Uterus (tissue), 4 donors: ENCODE measurements around the gene YBX3. TPM values are rescaled to one million over a fixed set of nuclear protein-coding genes. Genes with fewer than 3 reads are reported as not detected.

Experiments
- DNase-seq, 2 donors: peaks; one replicate each; pipeline ENCODE4 v3.0.0-alpha.2; 2019 to 2020
- H3K27ac ChIP-seq, 2 donors: fragments of 200-600 bp; sonication (generic); 1 replicate in 1 of 2; 2 replicates in 1 of 2; pipeline ENCODE4 v1.5.1; 2016 to 2018
- H3K27me3 ChIP-seq, 2 donors: fragments of 200-600 bp; sonication (generic); one replicate each; pipeline ENCODE4 v1.5.1; 2018 to 2019; ENCODE audit warnings: control low read depth in 1 of 2
- H3K36me3 ChIP-seq, 2 donors: fragments of 200-600 bp; sonication (generic); one replicate each; pipeline ENCODE4 v1.5.1; 2019; ENCODE audit warnings: control low read depth in 1 of 2
- H3K4me1 ChIP-seq, 2 donors: fragments of 200-600 bp; sonication (generic); one replicate each; pipeline ENCODE4 v1.5.1; 2018 to 2019; ENCODE audit warnings: control low read depth in 1 of 2
- H3K4me3 ChIP-seq, 2 donors: fragments of 200-600 bp; sonication (generic); 1 replicate in 1 of 2; 2 replicates in 1 of 2; pipeline ENCODE4 v1.5.1; 2018 to 2019; ENCODE audit warnings: mild to moderate bottlenecking in 1 of 2
- H3K9me3 ChIP-seq, 2 donors: fragments of 200-600 bp; sonication (generic); one replicate each; pipeline ENCODE4 v1.5.1; 2019; ENCODE audit warnings: control low read depth in 1 of 2
- POLR2A ChIP-seq, 2 donors: fragments of 450-650 bp; IDR thresholded peaks; one replicate each; pipeline ENCODE4 v1.6.1; 2016; ENCODE audit warnings: antibody characterized with exemption in 2 of 2, mild to moderate bottlenecking in 1 of 2, moderate library complexity in 1 of 2
- intact Hi-C: fragments of 100-400 bp; cut with DNase I; formaldehyde crosslinking; loops from one replicate; pipeline ENCODE4 v1.15.1; 2023; ENCODE audit warnings: low total_unique reads
- total RNA-seq, 4 donors: library from RNA; depleted of rRNA in 3 of 4; stranded (reverse); fragments of >200 nt in 3 of 4; gene quantifications; one replicate each; pipeline versions ENCODE4 v1.1.0 to v1.2.4, GENCODE V29; 2014 to 2023
- TF ChIP-seq, protein P1 (sequence below), 4 experiments: fragments of 200-600 bp in 2 of 4; fragments of 450-650 bp in 2 of 4; sonication (generic) in 2 of 4; IDR thresholded peaks; one replicate each; pipeline ENCODE4 v1.5.1; 2016 to 2019; ENCODE audit warnings: antibody characterized with exemption in 4 of 4, mild to moderate bottlenecking in 2 of 4, moderate library complexity in 1 of 4
- donor health status: DM: yes; HTN: yes; CAD: no.

YBX3 gene
- total RNA-seq, 4 donors from 2014 or later, result 49.4 to 372 (median 216) TPM

DNA sequence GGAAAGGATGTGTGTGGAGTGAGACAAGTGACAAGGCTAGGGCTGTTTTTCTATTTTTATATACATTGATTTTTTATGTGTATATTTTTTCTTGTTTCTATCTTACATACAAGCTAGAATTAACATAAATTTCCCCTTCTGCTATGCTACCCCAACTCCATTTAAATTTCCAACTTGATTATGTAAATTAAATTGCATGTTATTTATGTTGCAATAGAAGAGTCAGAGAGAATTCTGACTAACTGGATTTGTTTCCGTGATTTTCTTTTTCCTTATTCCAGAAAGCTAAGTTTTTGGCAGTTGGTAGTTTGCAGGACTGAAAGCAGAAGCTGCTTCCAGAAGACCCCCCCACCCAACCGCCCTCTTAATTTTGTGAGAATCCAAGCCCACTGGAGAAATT, 8.9 kb upstream of the YBX3 start:
- Histone ChIP-seq H3K4me1 (no peaks in the 10 kb centered on the region), H3K27me3 (no peaks in the 10 kb centered on the region), H3K4me3 (no peak overlapping the region), H3K36me3 (no peaks in the 10 kb centered on the region), H3K27ac (no peak overlapping the region), H3K9me3 (no peaks in the 10 kb centered on the region)
- DNase-seq, result no peak
- intact Hi-C loops, result no loop called here
- TF ChIP-seq, protein P1, sequence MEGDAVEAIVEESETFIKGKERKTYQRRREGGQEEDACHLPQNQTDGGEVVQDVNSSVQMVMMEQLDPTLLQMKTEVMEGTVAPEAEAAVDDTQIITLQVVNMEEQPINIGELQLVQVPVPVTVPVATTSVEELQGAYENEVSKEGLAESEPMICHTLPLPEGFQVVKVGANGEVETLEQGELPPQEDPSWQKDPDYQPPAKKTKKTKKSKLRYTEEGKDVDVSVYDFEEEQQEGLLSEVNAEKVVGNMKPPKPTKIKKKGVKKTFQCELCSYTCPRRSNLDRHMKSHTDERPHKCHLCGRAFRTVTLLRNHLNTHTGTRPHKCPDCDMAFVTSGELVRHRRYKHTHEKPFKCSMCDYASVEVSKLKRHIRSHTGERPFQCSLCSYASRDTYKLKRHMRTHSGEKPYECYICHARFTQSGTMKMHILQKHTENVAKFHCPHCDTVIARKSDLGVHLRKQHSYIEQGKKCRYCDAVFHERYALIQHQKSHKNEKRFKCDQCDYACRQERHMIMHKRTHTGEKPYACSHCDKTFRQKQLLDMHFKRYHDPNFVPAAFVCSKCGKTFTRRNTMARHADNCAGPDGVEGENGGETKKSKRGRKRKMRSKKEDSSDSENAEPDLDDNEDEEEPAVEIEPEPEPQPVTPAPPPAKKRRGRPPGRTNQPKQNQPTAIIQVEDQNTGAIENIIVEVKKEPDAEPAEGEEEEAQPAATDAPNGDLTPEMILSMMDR (IDR thresholded peaks at IDR 0.05), result no peak
- no peak for TF ChIP-seq POLR2A (IDR thresholded peaks at IDR 0.05)

DNA sequence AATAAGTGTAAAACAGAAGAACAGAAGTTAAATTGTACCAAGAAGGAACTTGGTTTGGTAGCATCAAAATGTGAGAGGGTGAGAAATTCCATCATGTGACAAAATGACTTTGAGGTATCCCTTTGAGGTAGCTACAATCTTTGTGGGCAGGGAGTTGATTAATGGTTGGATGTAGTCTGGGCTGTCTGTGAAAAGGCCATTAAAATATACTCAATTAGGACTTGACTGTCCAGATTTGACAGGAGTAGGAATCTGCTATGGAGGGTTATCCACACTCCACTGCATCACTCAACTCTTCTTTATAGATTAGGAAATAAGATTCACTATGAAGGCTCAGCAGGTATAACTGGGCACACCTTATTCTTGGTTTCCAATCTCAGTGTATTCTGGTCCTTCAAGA, 7.4 kb upstream of the YBX3 start:
- Histone ChIP-seq H3K27me3 (no peaks in the 10 kb centered on the region), H3K9me3 (no peaks in the 10 kb centered on the region), H3K4me1 (no peaks in the 10 kb centered on the region), H3K27ac (no peak overlapping the region), H3K4me3 (no peak overlapping the region), H3K36me3 (no peaks in the 10 kb centered on the region)
- TF ChIP-seq, protein P1 (IDR thresholded peaks at IDR 0.05), result no peak
- TF ChIP-seq POLR2A (IDR thresholded peaks at IDR 0.05), result no peak
- intact Hi-C loops, result no loop called here
- no peak for DNase-seq

DNA sequence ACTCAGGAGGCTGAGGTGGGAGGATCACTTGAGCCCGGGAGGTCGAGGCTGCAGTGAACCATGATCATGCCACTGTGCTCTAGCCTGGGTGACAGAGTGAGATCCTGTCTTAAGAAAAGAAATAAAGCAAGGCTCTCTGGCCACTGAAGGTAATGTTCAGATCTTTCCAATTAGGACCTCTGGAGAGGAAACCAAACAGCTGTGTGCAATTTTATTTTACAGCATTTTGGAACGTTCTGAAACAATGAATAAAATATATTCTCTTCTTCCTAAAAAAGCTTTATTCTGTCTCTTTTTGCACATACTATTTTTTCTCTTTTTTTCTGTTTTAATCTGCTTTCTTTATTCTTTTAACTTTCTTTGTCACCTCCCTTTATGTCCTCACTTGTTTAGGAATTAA, 5.0 kb upstream of the YBX3 start:
- intact Hi-C loops, result no loop called here
- Histone ChIP-seq H3K27ac (no peak overlapping the region), H3K4me1 (no peaks in the 10 kb centered on the region), H3K36me3 (no peaks in the 10 kb centered on the region), H3K9me3 (no peaks in the 10 kb centered on the region), H3K4me3 (no peak overlapping the region), H3K27me3 (no peaks in the 10 kb centered on the region)
- DNase-seq, result no peak
- TF ChIP-seq POLR2A (IDR thresholded peaks at IDR 0.05), result no peak
- TF ChIP-seq, protein P1 (IDR thresholded peaks at IDR 0.05), result no peak

DNA sequence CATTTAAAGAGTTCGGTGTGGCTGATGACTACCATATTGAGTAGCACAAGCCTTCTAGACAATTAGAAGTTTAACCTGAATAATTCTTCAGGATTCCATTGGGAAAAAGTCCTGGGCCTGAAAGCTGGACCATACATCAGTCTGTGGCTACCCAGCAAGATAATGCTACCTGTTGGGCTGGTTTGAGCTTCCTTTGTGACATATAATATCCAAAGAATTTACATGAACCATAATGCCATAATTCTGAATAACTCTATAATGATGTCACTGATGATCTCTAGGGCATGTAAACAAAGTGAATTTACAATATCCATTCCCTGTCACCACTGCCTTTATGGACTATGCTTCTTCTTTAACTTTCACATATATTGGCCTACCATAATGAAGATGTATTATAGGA, 3.8 kb upstream of the YBX3 start:
- no peaks in the 10 kb centered on the region for H3K9me3 ChIP-seq
- intact Hi-C loops, result no loop called here
- H3K4me1 ChIP-seq, result no peaks in the 10 kb centered on the region
- no peak for DNase-seq
- no peaks in the 10 kb centered on the region for H3K27me3 ChIP-seq
- TF ChIP-seq, protein P1 (IDR thresholded peaks at IDR 0.05), result no peak
- no peak for TF ChIP-seq POLR2A (IDR thresholded peaks at IDR 0.05)
- no peak overlapping the region for H3K4me3 ChIP-seq
- no peak overlapping the region for H3K27ac ChIP-seq
- H3K36me3 ChIP-seq, result no peaks in the 10 kb centered on the region

DNA sequence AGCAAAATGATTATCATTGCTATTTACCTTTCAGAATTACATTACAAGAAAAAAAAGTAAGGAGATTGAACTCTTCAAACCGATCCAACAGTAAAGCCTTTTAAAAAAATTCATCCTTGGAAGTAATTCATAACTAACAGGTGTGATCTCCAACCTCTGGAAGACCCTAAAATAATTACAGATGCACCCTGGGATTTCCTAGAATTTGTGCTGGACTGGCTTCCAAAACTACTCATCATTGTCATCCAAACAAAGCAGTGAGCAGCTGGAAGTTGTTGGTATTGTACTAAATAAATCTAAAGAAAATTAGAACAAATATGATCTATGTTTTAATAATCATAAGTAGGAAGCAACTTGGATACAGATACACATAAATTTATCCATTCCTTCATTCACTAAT, 1.9 kb upstream of the YBX3 start:
- no peak overlapping the region for H3K27ac ChIP-seq
- no peaks in the 10 kb centered on the region for H3K27me3 ChIP-seq
- peaks cover 0 to 4% of the 10 kb centered on the region in 2 donors for H3K4me1 ChIP-seq
- no peaks in the 10 kb centered on the region for H3K9me3 ChIP-seq
- TF ChIP-seq, protein P1 (IDR thresholded peaks at IDR 0.05), result no peak
- no peak for TF ChIP-seq POLR2A (IDR thresholded peaks at IDR 0.05)
- H3K4me3 ChIP-seq, result no peak overlapping the region
- H3K36me3 ChIP-seq, result no peaks in the 10 kb centered on the region
- intact Hi-C loops, result no loop called here
- no peak for DNase-seq
